GM18519 (cell line): ENCODE data around the gene PRKCE.

Experiments
- ATAC-seq: cut with Tn5 transposase; IDR thresholded peaks from one replicate; pipeline ENCODE4 v1.9.1; 2021; ENCODE audit warnings: mild to moderate bottlenecking, moderate library complexity; ENCODE audit not compliant: unreplicated experiment, low FRiP score

PRKCE gene

DNA sequence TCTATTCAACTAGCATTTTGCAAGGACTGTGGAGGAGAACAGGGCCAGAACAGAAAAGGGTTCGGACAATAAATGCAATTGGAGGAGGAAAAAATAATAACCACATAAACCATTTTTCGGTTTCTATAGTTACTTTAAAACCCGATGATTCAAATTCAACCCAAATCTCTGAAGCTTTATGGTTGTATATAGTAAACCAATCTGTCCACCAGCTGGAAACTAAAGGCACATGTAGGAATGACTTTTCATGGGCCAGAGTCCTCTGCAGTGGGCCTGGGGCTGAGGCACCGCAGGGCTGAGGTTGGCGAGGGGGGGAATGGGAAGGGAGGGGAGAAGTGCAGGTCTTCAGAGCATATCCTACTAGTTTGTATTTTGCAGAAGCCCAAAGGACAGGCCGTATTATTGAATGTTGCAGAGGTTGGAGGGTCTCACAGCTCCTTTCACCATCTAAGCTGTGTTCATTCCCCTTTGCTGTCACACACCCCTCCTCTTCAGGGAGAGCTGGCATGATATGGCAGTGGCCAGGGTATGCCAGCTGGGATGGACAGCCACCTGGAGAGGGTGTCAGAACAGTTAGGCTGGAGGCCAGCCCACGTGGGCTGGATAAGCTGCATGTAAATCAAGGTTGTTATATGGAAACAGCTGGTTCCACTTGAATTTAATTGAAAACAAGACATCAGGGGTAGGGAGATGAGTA lies 267.1 kb downstream of the PRKCE start:
- no peak for ATAC-seq

- ATAC-seq: no peak
Measured at GRCh38 chr2:45919160-45919650, 267.7 kb downstream of the PRKCE start.

GRCh38 chr2:45919711-45920111 lies 268.2 kb downstream of the PRKCE start:
- no peak for ATAC-seq

GRCh38 chr2:45921921-45922320 lies 270.4 kb downstream of the PRKCE start:
- ATAC-seq: no peak

DNA sequence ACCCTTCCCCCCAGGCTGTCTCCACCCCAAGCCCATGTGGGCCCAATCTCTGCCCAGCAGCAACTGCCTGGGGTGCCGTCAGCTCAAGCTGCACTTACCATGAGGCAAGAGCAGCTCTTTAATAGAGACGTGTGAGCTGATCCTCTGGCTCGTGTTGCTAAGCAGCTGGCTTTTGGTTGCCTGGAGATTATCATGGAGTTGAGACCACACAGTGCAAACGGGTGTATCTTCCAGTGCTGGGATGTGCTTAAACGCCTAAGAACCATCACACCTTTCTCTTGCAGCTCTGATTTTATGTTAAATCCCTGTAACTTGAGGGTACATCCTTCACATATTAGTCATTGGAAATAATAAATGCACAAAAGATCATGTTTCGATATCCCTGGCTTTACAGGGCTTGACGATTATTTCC lies 271.1 kb downstream of the PRKCE start:
- ATAC-seq: no peak

DNA sequence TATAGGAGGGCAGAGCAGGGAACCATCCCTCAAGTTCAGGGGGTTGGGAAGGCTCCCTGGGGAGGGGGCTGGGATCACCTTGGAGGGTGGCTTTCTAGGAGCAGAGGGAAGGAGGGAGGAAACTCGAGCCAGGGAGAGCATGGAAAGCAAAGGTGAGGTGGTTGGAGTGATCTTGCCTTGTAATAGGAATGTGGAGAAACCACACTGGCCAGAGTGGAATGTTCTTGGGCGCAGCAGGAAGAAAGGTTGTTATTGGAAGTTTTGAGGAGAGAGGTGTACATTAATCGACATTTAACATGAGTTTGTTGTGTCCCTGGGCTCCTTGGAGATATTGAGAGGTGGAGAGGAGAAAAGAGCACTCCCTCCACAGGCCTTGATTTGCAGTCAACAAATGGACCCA lies 272.2 kb downstream of the PRKCE start:
- ATAC-seq: no peak

- no peak for ATAC-seq
Measured at GRCh38 chr2:45925026-45925425, 273.6 kb downstream of the PRKCE start.

- no peak for ATAC-seq
Measured at GRCh38 chr2:45925636-45926366, 274.3 kb downstream of the PRKCE start.

DNA sequence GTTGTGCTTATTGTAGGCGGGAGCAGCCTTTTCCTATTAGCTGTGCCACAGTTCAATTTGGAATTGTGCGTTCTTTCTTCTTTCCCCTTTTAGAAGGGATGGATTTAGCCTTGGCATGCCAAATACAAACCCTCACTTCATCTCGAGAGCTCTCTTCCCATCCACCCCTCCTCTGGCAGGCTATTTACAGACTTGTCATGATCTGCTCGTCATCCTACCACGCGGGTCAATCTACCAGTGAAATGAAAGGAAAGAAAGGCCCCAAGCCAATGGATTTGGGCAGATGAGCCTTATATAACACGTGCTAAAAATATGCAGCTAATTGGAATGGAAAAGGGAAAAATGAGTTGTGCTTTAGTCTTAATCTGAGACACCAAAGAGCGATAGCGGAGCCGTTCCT lies 277.5 kb downstream of the PRKCE start:
- ATAC-seq: no peak

- ATAC-seq: no peak
Measured at GRCh38 chr2:45929674-45930395, 278.4 kb downstream of the PRKCE start.

DNA sequence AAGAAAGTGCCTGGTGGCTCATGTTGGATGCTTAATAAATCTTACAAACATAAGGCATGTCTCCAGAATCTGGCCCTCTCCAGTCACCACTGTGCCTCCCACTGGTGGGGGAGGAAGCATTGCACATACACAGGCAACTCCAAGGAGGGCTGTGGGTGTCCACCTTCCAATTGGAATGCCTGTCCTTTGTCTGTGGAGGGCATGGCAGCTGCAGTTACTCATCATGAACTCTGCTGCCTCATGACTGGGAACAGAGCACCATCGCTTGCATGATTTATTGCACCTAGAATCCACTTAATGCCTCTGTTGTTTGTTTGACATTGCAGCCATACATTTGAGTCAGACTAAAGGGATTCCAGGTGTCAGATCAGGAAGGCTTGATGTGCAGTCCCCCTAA lies 278.9 kb downstream of the PRKCE start:
- ATAC-seq: no peak

DNA sequence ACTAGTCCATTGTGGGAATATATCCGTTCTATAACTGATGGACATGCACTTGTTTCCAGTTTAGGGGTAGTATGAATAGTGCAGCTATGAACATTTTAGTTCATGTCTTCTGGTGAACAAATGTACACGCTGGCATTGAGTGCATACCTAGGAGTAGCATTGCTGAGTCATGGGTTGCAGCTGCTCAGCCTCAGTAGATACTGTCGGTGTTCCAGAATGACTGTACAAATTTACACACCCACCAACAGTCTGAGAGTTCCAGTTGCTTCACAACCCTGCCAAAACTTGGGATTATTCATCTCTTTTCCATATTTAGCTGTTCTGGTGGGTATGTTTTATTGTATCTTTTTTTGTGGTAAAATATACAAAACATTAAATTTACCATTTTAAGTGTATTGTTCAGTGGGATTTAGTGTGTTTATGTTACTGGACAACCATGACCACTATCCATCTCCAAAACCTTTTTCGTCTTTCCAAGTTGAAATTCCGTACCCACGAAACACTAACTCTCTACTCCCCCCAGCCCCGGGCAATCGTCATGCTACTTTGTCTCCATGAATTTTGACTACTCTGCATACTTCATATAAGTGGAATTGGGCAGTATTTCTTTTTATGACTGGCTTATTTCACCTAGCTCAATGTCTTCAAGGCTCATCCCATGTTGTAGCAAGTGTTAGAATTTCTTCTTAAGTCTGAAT lies 281.0 kb downstream of the PRKCE start:
- ATAC-seq: no peak

DNA sequence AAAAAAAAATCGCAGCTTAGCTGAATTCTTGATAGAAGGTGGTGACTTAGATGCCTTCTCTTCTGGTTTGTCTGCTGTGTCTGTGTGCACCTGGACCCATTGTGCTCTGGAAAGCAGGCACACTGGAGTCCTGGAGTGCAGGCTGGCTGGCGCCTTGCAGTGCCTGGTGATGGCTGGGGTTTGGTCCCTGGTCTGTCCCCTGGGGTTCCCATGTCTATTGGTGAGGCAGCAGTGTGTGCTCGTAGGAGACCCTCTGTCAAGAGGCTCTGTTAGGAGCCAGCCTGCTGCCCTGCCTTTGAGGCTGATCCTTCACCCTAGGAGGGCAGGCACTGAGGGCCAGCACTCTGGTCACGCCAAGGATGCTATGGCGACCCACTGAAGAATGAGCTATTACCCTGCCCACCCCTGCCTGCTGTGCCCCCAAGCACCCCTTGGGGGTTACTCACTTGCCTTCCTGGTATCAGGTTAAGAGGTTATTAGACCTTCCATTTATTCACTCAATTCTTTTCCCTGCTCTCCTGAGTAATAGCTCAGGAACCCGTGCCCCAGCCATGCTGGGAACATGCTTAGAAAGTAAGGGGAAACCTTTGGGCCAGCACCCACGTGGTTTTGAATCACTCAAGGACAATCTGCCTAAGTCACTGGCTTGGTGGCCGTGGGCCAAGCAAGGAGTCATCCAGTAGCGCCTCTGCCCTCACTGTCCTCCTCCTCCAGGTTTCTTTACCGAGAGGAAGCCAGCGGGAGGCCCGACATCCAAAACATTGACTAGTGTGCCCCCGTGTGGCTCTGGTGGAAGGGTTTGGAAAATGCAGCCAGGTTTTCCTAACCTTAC lies 284.5 kb downstream of the PRKCE start:
- ATAC-seq: no peak

DNA sequence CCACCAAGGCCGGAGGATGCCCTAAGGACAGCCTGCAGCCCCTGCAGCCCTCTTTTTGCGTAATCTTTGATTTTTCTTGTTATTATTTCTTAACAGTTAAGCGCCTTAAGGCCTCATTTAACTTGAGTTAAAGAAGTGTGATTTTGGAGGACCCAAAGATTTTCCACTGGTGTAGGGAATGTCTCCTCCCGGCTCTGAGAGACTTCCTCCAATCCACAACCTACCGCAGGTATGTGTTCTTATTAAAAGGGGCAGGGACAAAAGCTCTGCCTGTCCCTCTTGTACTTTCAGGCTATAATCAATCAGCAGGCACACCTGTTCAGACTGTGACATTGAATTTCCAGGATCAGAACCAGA lies 285.1 kb downstream of the PRKCE start:
- no peak for ATAC-seq

DNA sequence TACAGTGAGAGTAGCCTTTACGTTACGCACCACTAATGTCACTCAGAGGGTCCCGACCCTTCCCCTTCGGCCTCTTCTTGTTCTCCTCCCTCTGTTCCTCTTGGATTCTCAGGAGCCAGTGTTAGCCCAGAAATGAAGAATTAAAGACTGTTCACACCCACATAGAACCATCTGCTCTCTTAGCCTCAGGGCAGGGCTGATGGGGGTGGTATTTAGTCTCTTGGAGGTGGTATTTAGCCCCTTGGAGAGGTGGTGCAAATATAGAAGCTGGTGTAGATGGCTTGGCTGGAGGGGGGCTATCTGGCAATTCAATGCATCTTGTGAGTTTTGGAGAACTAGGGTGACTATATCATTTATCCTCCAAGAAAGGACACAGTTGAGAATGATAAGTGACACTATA lies 286.5 kb downstream of the PRKCE start:
- ATAC-seq: no peak

DNA sequence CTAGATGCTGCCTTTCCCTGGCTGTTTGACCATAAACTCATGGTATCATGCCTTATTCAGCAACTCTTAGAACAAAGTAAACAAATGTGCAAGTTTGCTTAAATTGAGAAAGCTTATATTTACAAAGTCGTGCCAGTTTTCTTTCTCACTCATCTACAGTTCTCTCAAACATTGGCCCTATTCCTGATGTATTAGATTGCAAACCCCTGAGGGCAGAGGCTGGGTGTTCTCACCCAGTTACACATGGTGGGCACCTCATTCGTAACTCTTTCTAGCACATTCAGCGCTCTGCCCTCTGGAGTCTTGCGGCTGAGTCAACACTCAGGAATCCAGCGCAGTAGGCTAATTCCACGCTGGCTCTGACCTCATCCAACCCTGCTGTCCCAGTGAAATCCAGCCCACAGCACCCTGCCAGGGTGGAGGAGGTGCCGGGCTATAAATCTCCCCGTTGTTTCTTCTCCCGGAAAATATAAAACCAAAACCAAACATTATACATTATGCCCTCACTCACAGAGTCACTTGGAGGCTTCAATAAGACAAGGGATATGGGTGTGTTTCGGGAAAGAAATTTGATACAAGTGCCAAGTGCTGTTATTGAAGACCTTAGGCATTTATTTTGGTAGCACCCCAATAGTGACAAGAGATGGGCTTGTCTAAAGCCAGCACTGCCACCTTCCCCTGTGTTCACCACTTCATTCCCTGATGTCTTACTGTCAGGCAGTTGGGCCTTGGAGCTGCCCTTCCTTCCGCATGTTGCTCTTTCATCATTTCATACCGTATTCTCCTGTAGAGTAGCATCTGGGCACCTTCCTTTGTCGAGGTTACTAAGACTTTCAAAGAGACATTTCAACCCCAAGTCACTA lies 287.4 kb downstream of the PRKCE start:
- no peak for ATAC-seq

GRCh38 chr2:45941531-45942236 lies 290.2 kb downstream of the PRKCE start:
- ATAC-seq: no peak

DNA sequence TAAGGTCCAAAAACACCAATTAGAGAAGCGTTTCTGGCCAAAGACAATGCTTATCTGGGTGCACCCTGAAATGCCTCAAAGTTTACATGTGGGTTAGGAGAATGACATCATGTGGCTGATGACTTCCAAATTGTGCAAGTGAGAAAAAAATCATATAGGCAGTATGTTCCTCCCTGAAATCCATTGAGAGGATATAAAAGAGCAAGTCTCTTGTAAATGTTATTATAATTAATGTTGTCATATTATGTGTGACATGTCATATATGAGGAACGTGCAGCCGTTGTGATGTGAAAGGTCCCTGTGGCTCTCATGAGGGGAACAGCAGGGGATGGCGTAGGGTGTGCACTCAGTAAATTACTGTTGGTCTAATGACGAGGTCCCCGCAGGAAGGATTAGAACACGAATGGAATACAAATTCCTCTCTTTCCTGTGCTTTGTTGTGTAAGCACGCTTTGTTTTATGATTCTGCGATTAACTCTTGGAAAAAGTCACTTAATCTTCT lies 290.8 kb downstream of the PRKCE start:
- no peak for ATAC-seq
